HG03095 (cell line): Measurements from ENCODE around the gene EIF5AL1.
"Not testable (repeated sequence)": the region's sequence is repeated elsewhere in the genome, so short reads cannot be mapped to it uniquely, and the experiment has no call there.

Experiments used
- ATAC-seq: cut with Tn5 transposase; IDR thresholded peaks from one replicate; pipeline ENCODE4 v1.9.1; 2021; ENCODE audit warnings: moderate library complexity; ENCODE audit not compliant: unreplicated experiment

EIF5AL1 gene

GRCh38 chr10:79487296-79488194, 24.8 kb upstream of the EIF5AL1 start:
- ATAC-seq, result peak; percentile 82

- ATAC-seq, result no peak
Measured at GRCh38 chr10:79488336-79488735, 24.0 kb upstream of the EIF5AL1 start.

- no peak for ATAC-seq
Measured at GRCh38 chr10:79488870-79489269, 23.5 kb upstream of the EIF5AL1 start.

- no peak for ATAC-seq
Measured at GRCh38 chr10:79490400-79491142, 21.8 kb upstream of the EIF5AL1 start.

- no peak for ATAC-seq
Measured at GRCh38 chr10:79491143-79491835, 21.0 kb upstream of the EIF5AL1 start.

- ATAC-seq, result no peak
Measured at GRCh38 chr10:79492256-79492655, 20.1 kb upstream of the EIF5AL1 start.

GRCh38 chr10:79492839-79493238, 19.5 kb upstream of the EIF5AL1 start:
- no peak for ATAC-seq

GRCh38 chr10:79493806-79494205, 18.5 kb upstream of the EIF5AL1 start:
- no peak for ATAC-seq

- no peak for ATAC-seq
Measured at GRCh38 chr10:79494871-79495705, 17.2 kb upstream of the EIF5AL1 start.

GRCh38 chr10:79495791-79496190, 16.5 kb upstream of the EIF5AL1 start:
- ATAC-seq, result no peak

GRCh38 chr10:79496896-79497295, 15.4 kb upstream of the EIF5AL1 start:
- no peak for ATAC-seq

- no peak for ATAC-seq
Measured at GRCh38 chr10:79498291-79498829, 14.0 kb upstream of the EIF5AL1 start.

- ATAC-seq, result no peak
Measured at GRCh38 chr10:79502561-79503309, 9.6 kb upstream of the EIF5AL1 start.

GRCh38 chr10:79503787-79504186, 8.5 kb upstream of the EIF5AL1 start:
- not testable (repeated sequence) for ATAC-seq

- ATAC-seq, result not testable (repeated sequence)
Measured at GRCh38 chr10:79504483-79504882, 7.8 kb upstream of the EIF5AL1 start.

GRCh38 chr10:79505328-79505727, 7.0 kb upstream of the EIF5AL1 start:
- ATAC-seq, result not testable (repeated sequence)

- no peak for ATAC-seq
Measured at GRCh38 chr10:79505829-79506228, 6.5 kb upstream of the EIF5AL1 start.

- ATAC-seq, result no peak
Measured at GRCh38 chr10:79507440-79508167, 4.7 kb upstream of the EIF5AL1 start.

GRCh38 chr10:79508245-79508644, 4.1 kb upstream of the EIF5AL1 start:
- ATAC-seq, result not testable (repeated sequence)
